H9 (cell line): Measurements from ENCODE around the gene LDLRAD4. TPM values are rescaled to one million over a fixed set of nuclear protein-coding genes. Genes with fewer than 3 reads are reported as not detected.

Experiments
- DNase-seq: peaks from one replicate; pipeline ENCODE4 v3.0.0-alpha.2; 2017
- H2AFZ ChIP-seq: one replicate; pipeline ENCODE4 v1.6.1; 2013; ENCODE audit warnings: mild to moderate bottlenecking, low read length, control low read depth, moderate library complexity
- H2AK5ac ChIP-seq: 2 replicates; pipeline ENCODE4 v1.6.1; 2013; ENCODE audit warnings: low read length, control low read depth, mixed read lengths; ENCODE audit not compliant: insufficient read length
- H2BK120ac ChIP-seq: one replicate; pipeline ENCODE4 v1.6.1; 2013; ENCODE audit warnings: low read depth, mild to moderate bottlenecking, low read length, control low read depth, inconsistent platforms; ENCODE audit not compliant: poor library complexity, severe bottlenecking
- H2BK12ac ChIP-seq: 2 replicates; pipeline ENCODE4 v1.6.1; 2013; ENCODE audit warnings: low read length, control low read depth, mixed read lengths, low read depth; ENCODE audit not compliant: insufficient read length
- H2BK15ac ChIP-seq: 2 replicates; pipeline ENCODE4 v1.6.1; 2013; ENCODE audit warnings: low read depth, low read length, control low read depth
- H2BK20ac ChIP-seq: one replicate; pipeline ENCODE4 v1.6.1; 2013; ENCODE audit warnings: low read depth, mild to moderate bottlenecking, low read length, control low read depth, inconsistent platforms; ENCODE audit not compliant: poor library complexity, severe bottlenecking
- H2BK5ac ChIP-seq: 2 replicates; pipeline ENCODE4 v1.6.1; 2013; ENCODE audit warnings: low read length, control low read depth, mixed read lengths; ENCODE audit not compliant: insufficient read length
- H3K14ac ChIP-seq: 2 replicates; pipeline ENCODE4 v1.6.1; 2013; ENCODE audit warnings: low read length, control low read depth; ENCODE audit not compliant: insufficient read depth
- H3K18ac ChIP-seq: 2 replicates; pipeline ENCODE4 v1.6.1; 2013; ENCODE audit warnings: low read depth, mild to moderate bottlenecking, mixed read lengths, low read length, control low read depth; ENCODE audit not compliant: insufficient read length
- H3K23ac ChIP-seq: 2 replicates; pipeline ENCODE4 v1.6.1; 2013; ENCODE audit warnings: low read length, control low read depth, mixed read lengths, low read depth; ENCODE audit not compliant: insufficient read length
- H3K23me2 ChIP-seq: 2 replicates; pipeline ENCODE4 v1.6.1; 2013; ENCODE audit warnings: low read depth, mild to moderate bottlenecking, mixed read lengths, low read length, control low read depth; ENCODE audit not compliant: insufficient read length, poor library complexity, severe bottlenecking
- H3K27ac ChIP-seq: 2 replicates; pipeline ENCODE4 v1.5.1; 2013; ENCODE audit warnings: low read length, control low read depth, mixed read lengths, low read depth; ENCODE audit not compliant: insufficient read length
- H3K27me3 ChIP-seq: 2 replicates; pipeline ENCODE4 v1.6.1; 2013; ENCODE audit warnings: low read length, control low read depth, inconsistent platforms; ENCODE audit not compliant: insufficient read depth
- H3K4ac ChIP-seq: 2 replicates; pipeline ENCODE4 v1.6.1; 2013; ENCODE audit warnings: low read depth, mild to moderate bottlenecking, control low read depth, inconsistent platforms, low read length, moderate library complexity
- H3K4me1 ChIP-seq: 2 replicates; pipeline ENCODE4 v1.6.1; 2013; ENCODE audit warnings: low read length, control low read depth, inconsistent platforms; ENCODE audit not compliant: insufficient read depth
- H3K4me2 ChIP-seq: 2 replicates; pipeline ENCODE4 v1.6.1; 2013; ENCODE audit warnings: low read length, control low read depth, mixed read lengths; ENCODE audit not compliant: insufficient read length, insufficient read depth
- H3K56ac ChIP-seq: 2 replicates; pipeline ENCODE4 v1.6.1; 2013; ENCODE audit warnings: low read depth, mild to moderate bottlenecking, mixed read lengths, low read length, control low read depth; ENCODE audit not compliant: insufficient read length
- H3K79me1 ChIP-seq: 2 replicates; pipeline ENCODE4 v1.6.1; 2013; ENCODE audit warnings: low read depth, mild to moderate bottlenecking, moderate library complexity, low read length, control low read depth, inconsistent platforms; ENCODE audit not compliant: insufficient read depth, poor library complexity, severe bottlenecking
- H3K79me2 ChIP-seq: 2 replicates; pipeline ENCODE4 v1.6.1; 2013; ENCODE audit warnings: low read length, control low read depth, inconsistent platforms; ENCODE audit not compliant: insufficient read depth
- H3K9ac ChIP-seq: 2 replicates; pipeline ENCODE4 v1.6.1; 2013; ENCODE audit warnings: low read length, control low read depth, mixed read lengths; ENCODE audit not compliant: insufficient read length; ENCODE audit errors: extremely low read depth
- H3K9me3 ChIP-seq: one replicate; pipeline ENCODE4 v1.6.1; 2013; ENCODE audit warnings: low read depth, low read length, inconsistent platforms; ENCODE audit not compliant: control insufficient read depth
- H3T11ph ChIP-seq: one replicate; pipeline ENCODE4 v1.6.1; 2013; ENCODE audit warnings: mild to moderate bottlenecking, low read length, control low read depth, inconsistent platforms
- H4K20me1 ChIP-seq: one replicate; pipeline ENCODE4 v1.6.1; 2013; ENCODE audit not compliant: control insufficient read depth, insufficient read length, insufficient read depth
- H4K5ac ChIP-seq: 2 replicates; pipeline ENCODE4 v1.6.1; 2013; ENCODE audit warnings: low read depth, mild to moderate bottlenecking, mixed read lengths, low read length, control low read depth; ENCODE audit not compliant: insufficient read length
- H4K8ac ChIP-seq: replicated peaks from 2 replicates; pipeline ENCODE4 v1.6.1; 2013; ENCODE audit warnings: low read length, control low read depth, mixed read lengths, low read depth; ENCODE audit not compliant: insufficient read length
- H4K91ac ChIP-seq: 2 replicates; pipeline ENCODE4 v1.6.1; 2013; ENCODE audit warnings: low read depth, mild to moderate bottlenecking, moderate library complexity, mixed read lengths, low read length, control low read depth; ENCODE audit not compliant: insufficient read length
- H3K27ac Mint-ChIP-seq, 3 experiments: 2 replicates in 2 of 3; 3 replicates in 1 of 3; pipeline ENCODE4 v1.8.0; 2020 to 2021; ENCODE audit warnings: mixed read lengths in 3 of 3, mild to moderate bottlenecking in 1 of 3, moderate library complexity in 1 of 3
- H3K27me3 Mint-ChIP-seq: 2 replicates; pipeline ENCODE4 v1.8.0; 2021; ENCODE audit warnings: low read depth, mild to moderate bottlenecking, moderate library complexity, mixed read lengths
- H3K36me3 Mint-ChIP-seq, 3 experiments: 2 replicates in 2 of 3; 3 replicates in 1 of 3; pipeline ENCODE4 v1.8.0; 2020 to 2021; ENCODE audit warnings: low read depth in 3 of 3, mixed read lengths in 3 of 3; ENCODE audit not compliant: insufficient read depth in 1 of 3
- H3K4me1 Mint-ChIP-seq, 2 experiments: 2 replicates each; pipeline ENCODE4 v1.8.0; 2020; ENCODE audit warnings: mixed read lengths in 2 of 2
- H3K4me3 Mint-ChIP-seq, 2 experiments: 2 replicates in 1 of 2; 3 replicates in 1 of 2; pipeline ENCODE4 v1.8.0; 2020 to 2021; ENCODE audit warnings: mild to moderate bottlenecking in 2 of 2, mixed read lengths in 2 of 2, moderate library complexity in 1 of 2
- H3K9me3 Mint-ChIP-seq, 2 experiments: 2 replicates in 1 of 2; 3 replicates in 1 of 2; pipeline ENCODE4 v1.8.0; 2020; ENCODE audit warnings: mild to moderate bottlenecking in 2 of 2, mixed read lengths in 2 of 2, moderate library complexity in 1 of 2
- WGBS: extraction: QIAGEN DNeasy Blood & Tissue Kit; methylation state at CpG from one replicate; pipeline ENCODE4 v1.1.7; 2013; ENCODE audit warnings: missing lambda C conversion rate, low lambda C conversion rate, mixed read lengths; ENCODE audit not compliant: insufficient read length; ENCODE audit errors: extremely low coverage; 5-methylcytosine and 5-hydroxymethylcytosine counted together
- total RNA-seq: library from RNA; stranded (reverse); gene quantifications from 2 replicates; pipeline ENCODE4 v1.2.1, GENCODE V29; 2021
- TF ChIP-seq, protein P1 (sequence below): fragments of 200-600 bp; sonication (generic); conservative IDR thresholded peaks from 3 replicates; pipeline ENCODE4 v1.8.0; 2021; ENCODE audit warnings: antibody characterized with exemption, mild to moderate bottlenecking

LDLRAD4 gene
- total RNA-seq, 1 experiment from 2014 or later, result 3.9 TPM

DNA sequence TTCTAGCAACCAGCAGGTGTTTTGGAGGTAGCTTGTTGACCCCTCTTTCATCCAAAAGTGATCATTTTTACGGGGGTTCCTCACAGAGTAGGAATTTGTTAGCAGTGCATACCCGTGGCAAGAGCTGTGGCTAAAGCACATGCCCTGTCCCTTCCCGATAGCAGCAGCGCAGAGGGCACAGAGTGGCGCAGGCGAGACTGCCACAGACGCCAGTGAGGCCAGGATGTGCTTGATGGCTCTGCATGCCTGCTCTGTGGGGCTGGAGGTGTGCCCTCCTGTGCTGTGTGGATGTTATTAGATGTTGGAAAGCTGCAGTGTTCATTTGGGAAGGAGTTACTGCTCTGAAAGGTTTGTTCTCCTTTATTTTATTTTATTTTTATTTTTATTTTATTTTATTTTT, 354.2 kb downstream of the LDLRAD4 start:
- Histone ChIP-seq H3K27me3 (no peaks in the 10 kb centered on the region), H2BK15ac (no peak overlapping the region), H3K27ac (no peak overlapping the region), H3T11ph (no peak overlapping the region), H4K91ac (no peak overlapping the region), H3K79me2 (no peaks in the 10 kb centered on the region), H3K23ac (no peak overlapping the region), H3K4me2 (no peak overlapping the region), H2BK120ac (no peak overlapping the region), H4K8ac (no peak overlapping the region), H3K9ac (no peak overlapping the region), H4K5ac (no peak overlapping the region), H2BK12ac (no peak overlapping the region), H2AFZ (no peak overlapping the region), H3K14ac (no peak overlapping the region; the same call in 1 of the 2 replicates), H2BK20ac (no peak overlapping the region), H3K56ac (no peak overlapping the region), H3K4me1 (no peaks in the 10 kb centered on the region), H2BK5ac (no peak overlapping the region), H3K9me3 (no peaks in the 10 kb centered on the region), H2AK5ac (no peak overlapping the region), H4K20me1 (no peaks in the 10 kb centered on the region), H3K4ac (no peak overlapping the region), H3K18ac (no peak overlapping the region), H3K23me2 (no peaks in the 10 kb centered on the region), H3K79me1 (no peaks in the 10 kb centered on the region)
- H3K4me1 Mint-ChIP-seq, result peaks cover 0 to 1% of the 10 kb centered on the region in 2 experiments; a peak in 1 of 4 replicates
- no peak overlapping the region for H3K27ac Mint-ChIP-seq
- no peak for DNase-seq
- no peak overlapping the region for H3K4me3 Mint-ChIP-seq
- no peaks in the 10 kb centered on the region for H3K9me3 Mint-ChIP-seq
- H3K27me3 Mint-ChIP-seq, result no peaks in the 10 kb centered on the region
- TF ChIP-seq, protein P1, sequence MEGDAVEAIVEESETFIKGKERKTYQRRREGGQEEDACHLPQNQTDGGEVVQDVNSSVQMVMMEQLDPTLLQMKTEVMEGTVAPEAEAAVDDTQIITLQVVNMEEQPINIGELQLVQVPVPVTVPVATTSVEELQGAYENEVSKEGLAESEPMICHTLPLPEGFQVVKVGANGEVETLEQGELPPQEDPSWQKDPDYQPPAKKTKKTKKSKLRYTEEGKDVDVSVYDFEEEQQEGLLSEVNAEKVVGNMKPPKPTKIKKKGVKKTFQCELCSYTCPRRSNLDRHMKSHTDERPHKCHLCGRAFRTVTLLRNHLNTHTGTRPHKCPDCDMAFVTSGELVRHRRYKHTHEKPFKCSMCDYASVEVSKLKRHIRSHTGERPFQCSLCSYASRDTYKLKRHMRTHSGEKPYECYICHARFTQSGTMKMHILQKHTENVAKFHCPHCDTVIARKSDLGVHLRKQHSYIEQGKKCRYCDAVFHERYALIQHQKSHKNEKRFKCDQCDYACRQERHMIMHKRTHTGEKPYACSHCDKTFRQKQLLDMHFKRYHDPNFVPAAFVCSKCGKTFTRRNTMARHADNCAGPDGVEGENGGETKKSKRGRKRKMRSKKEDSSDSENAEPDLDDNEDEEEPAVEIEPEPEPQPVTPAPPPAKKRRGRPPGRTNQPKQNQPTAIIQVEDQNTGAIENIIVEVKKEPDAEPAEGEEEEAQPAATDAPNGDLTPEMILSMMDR, result no peak
- no peaks in the 10 kb centered on the region; a peak in 1 of 7 replicates for H3K36me3 Mint-ChIP-seq
- no CpG with 5 or more reads among the region's 7 CpGs for WGBS
